Measurements from ENCODE around the gene PIGZ. TPM values are rescaled to one million over a fixed set of nuclear protein-coding genes. Genes with fewer than 3 reads are reported as not detected.

PIGZ gene
- total and polyA plus RNA-seq, 8 donors: 1.2 to 125 (median 5.4) TPM

GRCh38 chr3:196901768-196902167 is 66.9 kb downstream of the PIGZ start:
- no peak for DNase-seq
- no peaks in the 10 kb centered on the region for H3K27me3 ChIP-seq
- H3K4me3 ChIP-seq: no peak overlapping the region
- intact Hi-C loops (cut with DNase I; ENCODE audit: low total_unique reads): no loop called here
- no peaks in the 10 kb centered on the region for H3K4me1 ChIP-seq
- peaks cover 35 to 77% (median 71%) of the 10 kb centered on the region in 4 donors for H3K36me3 ChIP-seq
- H3K9me3 ChIP-seq: no peaks in the 10 kb centered on the region
- no peak overlapping the region for H3K27ac ChIP-seq
- no peak for TF ChIP-seq POLR2AphosphoS5 (IDR thresholded peaks at IDR 0.05)
- WGBS, 5 donors: 81 to 100% (median 91%) methylated on average over 1 of the region's 1 CpG

Other genes with a start within 250 kb of the PIGZ start
- 10 to 100 TPM; 11.1 to 88.7 (median 42.4) TPM for gene PAK2, start 229.0 kb downstream of the PIGZ start, total RNA-seq
- gene PAK2, start 229.0 kb downstream of the PIGZ start, polyA plus RNA-seq: 10 to 100 TPM; 13.5 to 17.6 (median 16.1) TPM
- 100 to 1,000 TPM in 1 of 5 donors, 10 to 100 TPM in 4; 37.4 to 115 (median 46.9) TPM for gene SENP5, start 100.9 kb downstream of the PIGZ start, total RNA-seq
- 1 to 10 TPM; 5.2 to 5.6 (median 5.5) TPM for gene SENP5, start 100.9 kb downstream of the PIGZ start, polyA plus RNA-seq
- 10 to 100 TPM; 15.4 to 45.4 (median 32.1) TPM for gene NCBP2, start 26.3 kb downstream of the PIGZ start, total RNA-seq
- gene NCBP2, start 26.3 kb downstream of the PIGZ start, polyA plus RNA-seq: 10 to 100 TPM; 37.4 to 52.5 (median 49.2) TPM
- 1 to 10 TPM in 3 of 5 donors, under 1 TPM in 2; 0.45 to 4.4 (median 3.5) TPM for gene MELTF, start 61.0 kb upstream of the PIGZ start, total RNA-seq
- gene MELTF, start 61.0 kb upstream of the PIGZ start, polyA plus RNA-seq: 1 to 10 TPM in 2 of 3 donors, under 1 TPM in 1; 0.76 to 1.8 (median 1.3) TPM